Measurements from ENCODE around the gene DPM3. TPM values are rescaled to one million over a fixed set of nuclear protein-coding genes. Genes with fewer than 3 reads are reported as not detected.

The DPM3 gene
- total RNA-seq, 1 donor from 2014 or later, result 61.3 TPM

GRCh38 chr1:155177918-155178281, 37.6 kb upstream of the DPM3 start:
- Mint-ChIP-seq H3K27ac (ENCODE audit: unreplicated experiment) (no peak overlapping the region), H3K4me3 (ENCODE audit: unreplicated experiment) (no peak overlapping the region), H3K27me3 (ENCODE audit: unreplicated experiment) (no peaks in the 10 kb centered on the region), H3K9me3 (ENCODE audit: unreplicated experiment) (no peaks in the 10 kb centered on the region), H3K36me3 (ENCODE audit: unreplicated experiment) (peaks cover 19% of the 10 kb centered on the region), H3K4me1 (ENCODE audit: unreplicated experiment) (peaks cover 24% of the 10 kb centered on the region)
- no peak for TF ChIP-seq CTCF (IDR thresholded peaks at IDR 0.05)
- no peak for DNase-seq (ENCODE audit: extremely low spot score, unreplicated experiment)

- H3K4me1 Mint-ChIP-seq (ENCODE audit: unreplicated experiment), result peaks cover 27% of the 10 kb centered on the region
- no peak for TF ChIP-seq CTCF (IDR thresholded peaks at IDR 0.05)
- H3K4me3 Mint-ChIP-seq (ENCODE audit: unreplicated experiment), result no peak overlapping the region
- no peak overlapping the region for H3K27ac Mint-ChIP-seq (ENCODE audit: unreplicated experiment)
- H3K36me3 Mint-ChIP-seq (ENCODE audit: unreplicated experiment), result peaks cover 18% of the 10 kb centered on the region
- no peaks in the 10 kb centered on the region for H3K27me3 Mint-ChIP-seq (ENCODE audit: unreplicated experiment)
- no peaks in the 10 kb centered on the region for H3K9me3 Mint-ChIP-seq (ENCODE audit: unreplicated experiment)
- DNase-seq (ENCODE audit: extremely low spot score, unreplicated experiment), result no peak
These were observed 37.0 kb upstream of the DPM3 start for GRCh38 chr1:155177192-155177917.

- Mint-ChIP-seq H3K4me3 (ENCODE audit: unreplicated experiment) (no peak overlapping the region), H3K27me3 (ENCODE audit: unreplicated experiment) (no peaks in the 10 kb centered on the region), H3K9me3 (ENCODE audit: unreplicated experiment) (no peaks in the 10 kb centered on the region), H3K4me1 (ENCODE audit: unreplicated experiment) (peaks cover 34% of the 10 kb centered on the region), H3K36me3 (ENCODE audit: unreplicated experiment) (peaks cover 17% of the 10 kb centered on the region), H3K27ac (ENCODE audit: unreplicated experiment) (no peak overlapping the region)
- DNase-seq (ENCODE audit: extremely low spot score, unreplicated experiment), result peak; percentile 95
- TF ChIP-seq CTCF (IDR thresholded peaks at IDR 0.05), result peak; percentile 93
These were observed 36.3 kb upstream of the DPM3 start for GRCh38 chr1:155176544-155177071.

- Mint-ChIP-seq H3K4me3 (ENCODE audit: unreplicated experiment) (no peak overlapping the region), H3K36me3 (ENCODE audit: unreplicated experiment) (peaks cover 15% of the 10 kb centered on the region)
- no peak for TF ChIP-seq CTCF (IDR thresholded peaks at IDR 0.05)
These were observed 35.6 kb upstream of the DPM3 start for GRCh38 chr1:155175927-155176371.

GRCh38 chr1:155175281-155175926, 35.1 kb upstream of the DPM3 start:
- peaks cover 34% of the 10 kb centered on the region for H3K4me1 Mint-ChIP-seq (ENCODE audit: unreplicated experiment)
- H3K27me3 Mint-ChIP-seq (ENCODE audit: unreplicated experiment), result no peaks in the 10 kb centered on the region
- H3K4me3 Mint-ChIP-seq (ENCODE audit: unreplicated experiment), result peak overlapping the region; percentile 97
- H3K27ac Mint-ChIP-seq (ENCODE audit: unreplicated experiment), result peak overlapping the region; percentile 81
- no peak for TF ChIP-seq CTCF (IDR thresholded peaks at IDR 0.05)
- no peak for DNase-seq (ENCODE audit: extremely low spot score, unreplicated experiment)
- peaks cover 16% of the 10 kb centered on the region for H3K36me3 Mint-ChIP-seq (ENCODE audit: unreplicated experiment)
- H3K9me3 Mint-ChIP-seq (ENCODE audit: unreplicated experiment), result no peaks in the 10 kb centered on the region

More at GRCh38 chr1:155175927-155176371, 35.6 kb upstream of the DPM3 start:
- H3K9me3 Mint-ChIP-seq (ENCODE audit: unreplicated experiment), result no peaks in the 10 kb centered on the region
- H3K4me1 Mint-ChIP-seq (ENCODE audit: unreplicated experiment), result peaks cover 34% of the 10 kb centered on the region
- H3K27ac Mint-ChIP-seq (ENCODE audit: unreplicated experiment), result no peak overlapping the region
- DNase-seq (ENCODE audit: extremely low spot score, unreplicated experiment), result no peak
- H3K27me3 Mint-ChIP-seq (ENCODE audit: unreplicated experiment), result no peaks in the 10 kb centered on the region

All from osteocyte (in vitro differentiated cells).